GM12864 (cell line): ENCODE results near the gene MMP15.

Experiments
- DNase-seq: peaks from one replicate; pipeline ENCODE4 v3.0.0-alpha.2; 2011; ENCODE audit warnings: low read depth
- H3K4me3 ChIP-seq: 2 replicates; pipeline ENCODE4 v1.5.1; 2011; ENCODE audit warnings: mild to moderate bottlenecking, low read depth, low read length, control low read depth
- CTCF ChIP-seq: IDR thresholded peaks from 2 replicates; pipeline ENCODE4 v1.5.1; 2011; ENCODE audit warnings: low read depth, mild to moderate bottlenecking, moderate library complexity, low read length, control low read depth, inconsistent platforms; ENCODE audit errors: missing control alignments

MMP15 gene

DNA sequence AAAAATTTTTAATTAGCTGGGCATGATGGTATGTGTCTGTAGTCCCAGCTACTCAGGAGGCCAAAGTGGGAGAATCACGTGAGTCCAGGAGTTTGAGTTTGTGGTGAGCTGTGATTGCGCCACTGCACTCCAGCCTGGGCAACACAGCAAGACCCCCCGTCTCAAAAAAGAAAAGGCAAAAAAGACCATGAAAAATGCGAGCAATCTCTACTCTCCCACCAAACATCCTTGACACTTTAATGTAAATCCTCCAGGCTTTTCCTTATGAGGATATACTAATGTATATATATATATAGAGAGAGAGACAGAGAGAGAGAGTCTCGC, 28.1 kb downstream of the MMP15 start:
- DNase-seq: no peak
- no peak overlapping the region for H3K4me3 ChIP-seq
- TF ChIP-seq CTCF: no peak

DNA sequence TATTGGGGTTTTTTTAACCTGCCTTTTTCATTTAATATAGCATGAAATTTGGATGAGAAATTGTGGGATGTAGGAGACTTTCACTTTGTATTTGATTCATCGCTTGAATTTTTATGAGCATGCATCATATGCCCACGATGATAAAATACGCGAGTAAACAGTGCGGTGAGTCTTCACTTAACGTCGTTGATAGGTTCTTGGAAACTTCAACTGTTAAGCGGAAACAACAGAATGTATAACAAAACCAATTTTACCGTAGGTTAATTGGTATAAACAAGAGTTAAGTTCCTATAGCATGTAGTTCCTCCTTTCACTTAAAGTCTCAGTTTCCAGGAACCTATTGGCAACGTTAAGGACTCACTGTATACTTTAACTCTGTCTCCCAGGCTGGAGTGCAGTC, 28.7 kb downstream of the MMP15 start:
- no peak for TF ChIP-seq CTCF
- H3K4me3 ChIP-seq: no peak overlapping the region
- no peak for DNase-seq

DNA sequence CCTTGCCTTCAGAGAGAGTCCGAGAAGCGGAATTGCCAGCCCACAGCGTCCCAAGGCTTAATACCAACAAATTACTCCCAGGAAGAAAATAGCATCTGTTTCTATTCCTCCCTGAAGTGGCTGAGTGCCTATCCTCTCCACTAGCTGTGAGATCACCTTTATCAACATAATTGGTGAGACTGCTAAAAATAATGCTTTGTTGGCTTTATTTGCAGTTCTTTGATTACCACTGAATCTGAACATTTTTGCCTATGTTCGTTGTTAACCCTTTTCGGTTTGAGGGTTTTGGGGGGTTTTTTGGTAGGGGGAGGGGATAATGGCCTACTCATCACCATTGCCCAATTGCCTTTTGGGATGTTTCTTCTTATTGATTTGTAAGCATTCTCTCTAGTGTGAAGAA, 31.0 kb downstream of the MMP15 start:
- DNase-seq: no peak
- H3K4me3 ChIP-seq: no peak overlapping the region
- no peak for TF ChIP-seq CTCF

GRCh38 chr16:58057121-58057520, 31.6 kb downstream of the MMP15 start:
- no peak overlapping the region for H3K4me3 ChIP-seq
- no peak for DNase-seq
- TF ChIP-seq CTCF: no peak

DNA sequence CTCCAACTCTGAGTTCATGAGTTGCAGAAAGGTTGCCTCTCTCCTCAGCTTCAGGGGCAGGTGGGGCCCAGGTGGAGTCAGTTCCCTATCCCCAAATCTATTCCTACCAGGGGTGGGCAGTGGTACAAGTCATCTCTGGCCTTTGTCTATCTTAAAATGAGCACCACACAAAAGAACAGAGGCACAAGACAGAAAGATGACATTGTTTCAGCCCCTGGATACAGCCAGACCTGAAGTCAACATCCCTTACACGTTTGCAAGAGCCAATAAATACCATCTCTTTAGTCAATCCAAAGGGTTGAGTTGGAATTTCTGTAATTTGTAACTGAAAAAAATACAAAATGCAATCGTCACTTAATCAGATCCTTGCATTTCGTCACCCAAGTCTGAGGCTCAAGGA, 32.2 kb downstream of the MMP15 start:
- no peak for DNase-seq
- no peak overlapping the region for H3K4me3 ChIP-seq
- no peak for TF ChIP-seq CTCF

DNA sequence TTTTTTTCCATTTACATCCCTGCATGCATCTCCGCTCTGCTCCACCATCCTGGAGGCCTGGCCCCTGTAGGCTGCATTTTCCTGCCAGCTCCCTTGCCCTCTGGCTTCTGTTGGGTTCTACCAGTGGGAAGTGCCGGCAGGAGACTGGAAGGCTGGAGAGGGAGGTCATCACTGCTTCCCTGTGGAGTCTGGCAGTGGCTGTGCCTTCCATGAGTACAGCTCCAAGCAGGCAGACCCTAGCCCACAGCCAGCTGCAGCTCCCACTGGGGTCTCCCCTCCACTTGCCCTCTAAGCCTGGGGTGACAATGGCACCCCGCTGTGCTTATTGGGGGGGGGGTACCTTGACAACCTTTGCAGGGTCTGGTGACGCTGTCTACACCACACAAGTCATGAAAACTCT, 37.3 kb downstream of the MMP15 start:
- no peak for DNase-seq
- no peak for TF ChIP-seq CTCF
- H3K4me3 ChIP-seq: no peak overlapping the region

DNA sequence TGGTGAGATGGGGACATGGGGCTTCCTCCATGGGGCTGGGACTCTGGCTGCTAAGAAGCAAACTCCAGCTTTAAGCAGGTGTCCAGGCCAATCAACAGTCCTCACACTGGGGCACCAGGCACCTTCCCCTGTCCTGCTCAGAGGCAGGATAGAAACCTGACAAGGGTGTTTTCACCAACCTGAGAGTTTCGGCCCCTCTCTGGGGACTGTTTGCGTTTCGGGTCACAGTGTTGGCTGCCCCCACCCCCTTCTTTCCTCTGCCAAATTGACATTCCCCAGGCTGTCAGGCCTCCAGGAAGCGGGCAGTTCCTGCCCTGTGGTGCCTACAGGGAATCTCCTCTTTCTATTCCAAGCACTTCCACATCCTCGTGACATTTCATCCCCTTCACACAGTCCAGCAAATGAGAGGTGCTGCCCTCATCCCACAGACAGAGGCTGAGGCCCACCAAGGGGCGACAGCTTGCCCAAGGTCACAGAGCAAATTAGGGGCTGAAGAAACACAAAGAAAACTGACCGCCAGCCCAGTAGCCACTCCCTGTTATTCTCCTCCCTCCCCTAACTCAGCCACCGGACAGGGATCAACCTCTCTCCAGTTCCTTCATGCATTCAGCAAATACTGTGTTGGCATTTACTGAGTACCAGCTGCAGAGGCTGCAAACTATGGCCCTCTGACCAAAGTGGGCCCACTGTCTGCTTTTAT, 38.0 kb downstream of the MMP15 start:
- H3K4me3 ChIP-seq: no peak overlapping the region
- no peak for DNase-seq
- TF ChIP-seq CTCF: no peak
